Measurements from ENCODE around the gene ARHGDIG. TPM values are rescaled to one million over a fixed set of nuclear protein-coding genes. Genes with fewer than 3 reads are reported as not detected.

Gene ARHGDIG
- total and polyA plus RNA-seq, 2 of the 4 experiments (the other 2 are of a cell fraction): 0.24 to 0.36 TPM

DNA sequence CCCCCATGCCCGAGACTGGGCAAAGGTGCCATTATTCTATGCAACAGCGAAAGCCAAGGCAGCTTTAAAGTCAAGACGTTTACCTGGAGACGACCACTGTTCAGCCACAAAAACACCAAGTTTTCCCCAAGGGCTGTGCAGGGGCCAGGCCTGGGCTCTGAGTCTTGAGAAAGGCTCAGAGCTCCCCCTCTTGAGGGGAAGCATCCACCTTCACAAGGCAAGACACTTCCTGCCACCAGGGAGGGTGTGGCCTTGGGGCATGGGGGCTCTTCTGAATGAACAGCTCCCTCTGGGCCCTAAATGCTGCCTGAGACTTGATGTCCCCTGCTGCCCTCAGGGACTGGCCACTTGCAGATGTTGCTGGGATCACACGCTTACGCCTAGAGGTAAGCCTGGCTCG, 29.1 kb downstream of the ARHGDIG start:
- no peak overlapping the region for H2AFZ ChIP-seq (replicated peaks; ENCODE audit: low read length, poor library complexity)

More for the DNA sequence above, 29.1 kb downstream of the ARHGDIG start:
- peaks cover 49% of the 10 kb centered on the region for H3K36me3 ChIP-seq (ENCODE audit: control insufficient read depth, insufficient read depth, low read length)
- peaks cover 12 to 30% of the 10 kb centered on the region in 2 experiments for H3K79me1 ChIP-seq (ENCODE audit: low read depth in 1 of 2, low read length in 2 of 2)
- peaks cover 8% of the 10 kb centered on the region; the same call in 1 of the 2 replicates for H4K20me1 ChIP-seq (ENCODE audit: insufficient read depth, low read length)
- TF ChIP-seq CEBPB (IDR thresholded peaks at IDR 0.05; ENCODE audit: low read depth, low read length): no peak
- TF ChIP-seq NFE2L2 (IDR thresholded peaks at IDR 0.05; ENCODE audit: low read depth, low read length): no peak
- TF ChIP-seq SMC3 (IDR thresholded peaks at IDR 0.05; ENCODE audit: low read depth, low read length): no peak
- TF ChIP-seq BHLHE40 (IDR thresholded peaks at IDR 0.05; ENCODE audit: low read depth, low read length): no peak
- no peak for TF ChIP-seq MAZ (IDR thresholded peaks at IDR 0.05; ENCODE audit: borderline replicate concordance, low read depth, low read length)
- no peak for TF ChIP-seq RAD21 (IDR thresholded peaks at IDR 0.05; ENCODE audit: low read length)
- no peak for TF ChIP-seq MXI1 (IDR thresholded peaks at IDR 0.05; ENCODE audit: borderline replicate concordance, low read depth, low read length)
- no peak for TF ChIP-seq USF2 (IDR thresholded peaks at IDR 0.05; ENCODE audit: low read depth, low read length)
- no peak for TF ChIP-seq FOS (IDR thresholded peaks at IDR 0.05; ENCODE audit: low read depth, low read length)
- TF ChIP-seq, protein P1, sequence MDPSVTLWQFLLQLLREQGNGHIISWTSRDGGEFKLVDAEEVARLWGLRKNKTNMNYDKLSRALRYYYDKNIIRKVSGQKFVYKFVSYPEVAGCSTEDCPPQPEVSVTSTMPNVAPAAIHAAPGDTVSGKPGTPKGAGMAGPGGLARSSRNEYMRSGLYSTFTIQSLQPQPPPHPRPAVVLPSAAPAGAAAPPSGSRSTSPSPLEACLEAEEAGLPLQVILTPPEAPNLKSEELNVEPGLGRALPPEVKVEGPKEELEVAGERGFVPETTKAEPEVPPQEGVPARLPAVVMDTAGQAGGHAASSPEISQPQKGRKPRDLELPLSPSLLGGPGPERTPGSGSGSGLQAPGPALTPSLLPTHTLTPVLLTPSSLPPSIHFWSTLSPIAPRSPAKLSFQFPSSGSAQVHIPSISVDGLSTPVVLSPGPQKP (IDR thresholded peaks at IDR 0.05; ENCODE audit: borderline replicate concordance, low read depth, low read length): no peak
- no peak for TF ChIP-seq RFX5 (IDR thresholded peaks at IDR 0.05; ENCODE audit: low read depth, low read length)
- TF ChIP-seq CTCF (conservative IDR thresholded peaks at IDR 0.05; ENCODE audit: low read depth, low read length): no peak
- TF ChIP-seq POLR2A (IDR thresholded peaks at IDR 0.05; ENCODE audit: low read depth, low read length): no peak
- no peak for TF ChIP-seq CHD1 (IDR thresholded peaks at IDR 0.05; ENCODE audit: low read depth, low read length)
- H3K4me1 ChIP-seq (ENCODE audit: control insufficient read depth, insufficient read depth, low read length): no peaks in the 10 kb centered on the region
- no peak overlapping the region for H3K9ac ChIP-seq (ENCODE audit: low read depth, low read length)
- H3K9me3 ChIP-seq (ENCODE audit: control insufficient read depth, insufficient read depth, low read length): no peaks in the 10 kb centered on the region
- POLR2A ChIA-PET (ENCODE audit: unreplicated experiment): no interaction called here
- H3K56ac ChIP-seq (ENCODE audit: extremely low read depth, insufficient read depth, low read length): no peak overlapping the region
- no peak overlapping the region for H2AK5ac ChIP-seq (ENCODE audit: low read depth, low read length)
- no peak overlapping the region for H3K14ac ChIP-seq (replicated peaks; ENCODE audit: low read depth, low read length)
- no peak overlapping the region for H4K5ac ChIP-seq (ENCODE audit: low read depth, low read length)
- H3K18ac ChIP-seq (ENCODE audit: low read depth, low read length): no peak overlapping the region
- H2BK120ac ChIP-seq (ENCODE audit: low read depth, low read length): no peak overlapping the region
- H4K8ac ChIP-seq (ENCODE audit: low read depth in 2 of 2, low read length in 2 of 2): no peak overlapping the region
- DNase-seq (no peak), ATAC-seq (ENCODE audit: low read depth) (no peak)
- H3K4me3 ChIP-seq (ENCODE audit: insufficient read depth, low read depth, low read length): no peak overlapping the region
- no peak overlapping the region for H3K4me2 ChIP-seq (ENCODE audit: low read depth, low read length)
- in situ Hi-C loops (cut with MboI; ENCODE audit: low sequenced_read_pairs) (no loop called here), intact Hi-C loops (cut with micrococcal nuclease) (no loop called here), dilution Hi-C loops (cut with HindIII; ENCODE audit: low sequenced_read_pairs, unreplicated experiment) (no loop called here)
- no TSS peak for BruUV-seq (replicated peaks)
- 94% methylated on average over 2 of the region's 7 CpGs; no CpG with 5 or more reads in 1 of the 2 experiments for WGBS, 2 experiments (ENCODE audit: extremely low coverage in 2 of 2, insufficient read length in 1 of 2)
- H3K9me1 ChIP-seq (ENCODE audit: insufficient read depth, low read length): no peaks in the 10 kb centered on the region
- no peak overlapping the region for H2BK15ac ChIP-seq (ENCODE audit: low read depth, low read length)
- CTCF ChIA-PET: no interaction called here
- no peak overlapping the region for H2BK20ac ChIP-seq (ENCODE audit: low read depth, low read length)
- no peak overlapping the region for H3K27ac ChIP-seq (ENCODE audit: insufficient read depth, low read length)
- H3K27me3 ChIP-seq (ENCODE audit: control insufficient read depth, insufficient read depth, low read length): no peaks in the 10 kb centered on the region
- no peak overlapping the region for H2AK9ac ChIP-seq (replicated peaks; ENCODE audit: low read depth, low read length, poor library complexity)
- no peak overlapping the region for H3K23ac ChIP-seq (ENCODE audit: low read depth, low read length)
- H2BK5ac ChIP-seq (ENCODE audit: low read depth, low read length, poor library complexity, severe bottlenecking): no peak overlapping the region
- no peak overlapping the region for H3K4ac ChIP-seq (ENCODE audit: low read depth, low read length)
- no peak overlapping the region for H4K91ac ChIP-seq (ENCODE audit: insufficient read depth, low read depth, low read length)
